HEK293 (cell line): ENCODE results near the gene CAMK1.

Source experiments
- CTCF ChIA-PET: fragments of 350-600 bp; formaldehyde crosslinking; extraction: SDS; loops from one replicate; lab custom pipeline; 2021; ENCODE audit warnings: antibody characterized with exemption; lab: Yijun Ruan, JAX
- POLR2A ChIA-PET: fragments of 300-600 bp; formaldehyde crosslinking; extraction: SDS; loops from one replicate; lab custom pipeline; 2020; ENCODE audit warnings: antibody characterized with exemption, inconsistent platforms; lab: Yijun Ruan, JAX
- H3K27ac ChIP-seq: fragments of 200-500 bp; sonication (Bioruptor generic); 2 replicates; pipeline ENCODE4 v1.5.1; 2014; ENCODE audit warnings: low read depth, low read length, control low read depth, inconsistent platforms; ENCODE audit errors: extremely low read depth
- H3K36me3 ChIP-seq, 2 experiments: fragments of 200-500 bp in 1 of 2; sonication (Bioruptor generic) in 1 of 2; 1 replicate in 1 of 2; 2 replicates in 1 of 2; pipeline ENCODE4 v1.5.1; 2014 to 2017; ENCODE audit warnings: inconsistent platforms in 2 of 2, low read length in 2 of 2; ENCODE audit not compliant: control insufficient read depth in 2 of 2, insufficient read depth in 1 of 2
- H3K4me1 ChIP-seq: fragments of 200-500 bp; sonication (Bioruptor generic); 2 replicates; pipeline ENCODE4 v1.5.1; 2014; ENCODE audit warnings: mild to moderate bottlenecking, low read length, inconsistent platforms; ENCODE audit not compliant: control insufficient read depth, insufficient read depth
- H3K4me3 ChIP-seq: 2 replicates; pipeline ENCODE4 v1.5.1; 2011; ENCODE audit warnings: low read depth, mild to moderate bottlenecking, control low read depth, low read length, moderate library complexity
- H3K9me3 ChIP-seq: fragments of 200-500 bp; sonication (Bioruptor generic); 2 replicates; pipeline ENCODE4 v1.5.1; 2014; ENCODE audit warnings: low read depth, low read length, inconsistent platforms; ENCODE audit not compliant: control insufficient read depth, insufficient read depth
- EGR2 ChIP-seq: fragments of 450-650 bp; formaldehyde crosslinking; IDR thresholded peaks from 2 replicates; pipeline ENCODE4 v1.5.1; 2016; ENCODE audit warnings: low read depth, missing biosample characterization, missing genetic modification characterization
- GLIS2 ChIP-seq: fragments of 450-650 bp; formaldehyde crosslinking; IDR thresholded peaks from 2 replicates; pipeline ENCODE4 v1.5.1; 2016; ENCODE audit warnings: missing biosample characterization, missing genetic modification characterization
- KLF10 ChIP-seq: fragments of 450-650 bp; IDR thresholded peaks from 2 replicates; pipeline ENCODE4 v1.5.1; 2018; ENCODE audit warnings: missing biosample characterization, mild to moderate bottlenecking, missing genetic modification characterization
- REST ChIP-seq: fragments of 450-650 bp; formaldehyde crosslinking; IDR thresholded peaks from 2 replicates; pipeline ENCODE4 v1.5.1; 2016; ENCODE audit warnings: missing biosample characterization, missing genetic modification characterization
- TSHZ1 ChIP-seq: fragments of 450-650 bp; formaldehyde crosslinking; IDR thresholded peaks from 2 replicates; pipeline ENCODE4 v1.5.1; 2016; ENCODE audit warnings: missing biosample characterization, missing genetic modification characterization, borderline replicate concordance
- ZBTB8A ChIP-seq: fragments of 450-650 bp; formaldehyde crosslinking; IDR thresholded peaks from 2 replicates; pipeline ENCODE4 v1.5.1; 2016; ENCODE audit warnings: missing biosample characterization, missing genetic modification characterization
- ZEB2 ChIP-seq: fragments of 450-650 bp; formaldehyde crosslinking; IDR thresholded peaks from 2 replicates; pipeline ENCODE4 v1.5.1; 2016; ENCODE audit warnings: missing biosample characterization, missing genetic modification characterization
- ZFHX2 ChIP-seq: fragments of 450-650 bp; formaldehyde crosslinking; conservative IDR thresholded peaks from 2 replicates; pipeline ENCODE4 v1.5.1; 2016; ENCODE audit warnings: missing biosample characterization, missing genetic modification characterization
- ZFP37 ChIP-seq: fragments of 450-650 bp; formaldehyde crosslinking; IDR thresholded peaks from 2 replicates; pipeline ENCODE4 v1.5.1; 2016; ENCODE audit warnings: missing biosample characterization, missing genetic modification characterization
- ZFP69B ChIP-seq: fragments of 450-650 bp; formaldehyde crosslinking; IDR thresholded peaks from 2 replicates; pipeline ENCODE4 v1.5.1; 2016; ENCODE audit warnings: missing biosample characterization, missing genetic modification characterization
- ZIC2 ChIP-seq: fragments of 450-650 bp; formaldehyde crosslinking; IDR thresholded peaks from 2 replicates; pipeline ENCODE4 v1.5.1; 2016; ENCODE audit warnings: missing biosample characterization, missing genetic modification characterization
- ZNF114 ChIP-seq: fragments of 450-650 bp; formaldehyde crosslinking; IDR thresholded peaks from 2 replicates; pipeline ENCODE4 v1.5.0; 2017; ENCODE audit warnings: missing biosample characterization, missing genetic modification characterization
- ZNF140 ChIP-seq: fragments of 450-650 bp; formaldehyde crosslinking; IDR thresholded peaks from 2 replicates; pipeline ENCODE4 v1.5.1; 2016; ENCODE audit warnings: missing biosample characterization, missing genetic modification characterization
- ZNF16 ChIP-seq: fragments of 450-650 bp; formaldehyde crosslinking; IDR thresholded peaks from 2 replicates; pipeline ENCODE4 v1.5.1; 2016; ENCODE audit warnings: low read depth, missing biosample characterization, missing genetic modification characterization
- ZNF18 ChIP-seq: fragments of 450-650 bp; formaldehyde crosslinking; IDR thresholded peaks from 2 replicates; pipeline ENCODE4 v1.5.1; 2016; ENCODE audit warnings: missing biosample characterization, missing genetic modification characterization
- ZNF223 ChIP-seq: fragments of 450-650 bp; formaldehyde crosslinking; IDR thresholded peaks from 2 replicates; pipeline ENCODE4 v1.5.1; 2016; ENCODE audit warnings: missing biosample characterization, missing genetic modification characterization
- ZNF274 ChIP-seq, 2 experiments: fragments of 200-500 bp in 1 of 2; fragments of 450-650 bp in 1 of 2; sonication (Bioruptor generic) in 1 of 2; formaldehyde crosslinking in 1 of 2; IDR thresholded peaks; 2 replicates each; pipeline versions ENCODE4 v1.5.1 to v1.6.1; 2014 to 2016; ENCODE audit warnings: borderline replicate concordance in 1 of 2, inconsistent platforms in 1 of 2, low read length in 1 of 2, missing biosample characterization in 1 of 2, missing genetic modification characterization in 1 of 2
- ZNF510 ChIP-seq: fragments of 450-650 bp; formaldehyde crosslinking; IDR thresholded peaks from 2 replicates; pipeline ENCODE4 v1.5.1; 2018; ENCODE audit warnings: mild to moderate bottlenecking, missing genetic modification characterization, missing biosample characterization; ENCODE audit not compliant: insufficient replicate concordance
- ZNF521 ChIP-seq: fragments of 450-650 bp; formaldehyde crosslinking; IDR thresholded peaks from 2 replicates; pipeline ENCODE4 v1.5.1; 2017; ENCODE audit warnings: missing biosample characterization, mild to moderate bottlenecking, missing genetic modification characterization
- ZNF548 ChIP-seq: fragments of 450-650 bp; formaldehyde crosslinking; IDR thresholded peaks from 2 replicates; pipeline ENCODE4 v1.5.1; 2016; ENCODE audit warnings: missing biosample characterization, missing genetic modification characterization
- ZNF558 ChIP-seq: fragments of 450-650 bp; formaldehyde crosslinking; IDR thresholded peaks from 2 replicates; pipeline ENCODE4 v1.5.1; 2016; ENCODE audit warnings: missing biosample characterization, missing genetic modification characterization
- ZNF560 ChIP-seq: fragments of 450-650 bp; formaldehyde crosslinking; IDR thresholded peaks from 2 replicates; pipeline ENCODE4 v1.5.1; 2017; ENCODE audit warnings: missing biosample characterization, missing genetic modification characterization, borderline replicate concordance
- ZNF596 ChIP-seq: fragments of 450-650 bp; IDR thresholded peaks from 2 replicates; pipeline ENCODE4 v1.5.0; 2018; ENCODE audit warnings: missing biosample characterization, mild to moderate bottlenecking, missing genetic modification characterization, moderate library complexity
- ZNF660 ChIP-seq: fragments of 450-650 bp; IDR thresholded peaks from 2 replicates; pipeline ENCODE4 v1.5.1; 2018; ENCODE audit warnings: missing biosample characterization, mild to moderate bottlenecking, missing genetic modification characterization

CAMK1 gene

GRCh38 chr3:9779075-9779593 is 9.4 kb upstream of the CAMK1 start (continued):
- TF ChIP-seq ZNF274 (IDR thresholded peaks at IDR 0.05; ENCODE audit: low read length) (no peak), ZNF274 (tag by site-specific recombination; IDR thresholded peaks at IDR 0.05; ENCODE audit: borderline replicate concordance) (no peak)

- no peaks in the 10 kb centered on the region for H3K9me3 ChIP-seq
- TF ChIP-seq ZBTB8A (tag by site-specific recombination): no peak
- no peak for TF ChIP-seq ZNF660 (tag by site-specific recombination)
- TF ChIP-seq ZIC2 (tag by site-specific recombination): peak; percentile 32; the same call in 1 of the 2 replicates
- TF ChIP-seq ZNF521: no peak
- TF ChIP-seq ZNF114: no peak
- TF ChIP-seq KLF10: no peak
- TF ChIP-seq ZNF510 (tag by site-specific recombination): no peak
- no peak for TF ChIP-seq GLIS2 (tag by site-specific recombination)
- TF ChIP-seq ZFHX2 (tag by site-specific recombination): peak; percentile 48; the same call in 1 of the 2 replicates
- 0 out of 2 replicates have a peak, but pooled peaks have one; percentile 22 for TF ChIP-seq EGR2 (tag by site-specific recombination)
- no peak for TF ChIP-seq ZNF596
- ChIA-PET POLR2A (interaction anchor here (0.6 kb wide), 1 partner anchor 9 kb away, joined by 3 read pairs; the partner anchor contains the start of gene CAMK1), CTCF (interaction anchor here (0.6 kb wide), 1 partner anchor 174 kb away, joined by 3 read pairs; the partner anchor contains the start of gene PRRT3)
- H3K4me1 ChIP-seq: no peaks in the 10 kb centered on the region
- no peak overlapping the region for H3K4me3 ChIP-seq
- H3K27ac ChIP-seq: no peak overlapping the region
- peaks cover 10 to 42% of the 10 kb centered on the region in 2 experiments; a peak in 2 of 3 replicates for H3K36me3 ChIP-seq
Measured at GRCh38 chr3:9778143-9779074, 8.7 kb upstream of the CAMK1 start.

GRCh38 chr3:9777694-9778021 is 7.9 kb upstream of the CAMK1 start:
- Histone ChIP-seq H3K36me3 (peaks cover 10 to 35% of the 10 kb centered on the region in 2 experiments; a peak in 2 of 3 replicates), H3K27ac (no peak overlapping the region), H3K9me3 (no peaks in the 10 kb centered on the region), H3K4me1 (no peaks in the 10 kb centered on the region), H3K4me3 (no peak overlapping the region)
- POLR2A ChIA-PET: no interaction called here
- TF ChIP-seq ZNF18 (tag by site-specific recombination) (no peak), TSHZ1 (no peak), ZNF16 (tag by site-specific recombination) (no peak), ZEB2 (no peak), ZNF140 (tag by site-specific recombination) (no peak), ZNF548 (tag by site-specific recombination) (no peak), ZNF274 (IDR thresholded peaks at IDR 0.05; ENCODE audit: low read length) (no peak), ZNF274 (tag by site-specific recombination; IDR thresholded peaks at IDR 0.05; ENCODE audit: borderline replicate concordance) (no peak), REST (tag by site-specific recombination) (no peak), ZFP37 (tag by site-specific recombination) (no peak), ZFP69B (tag by site-specific recombination) (no peak), ZNF558 (tag by site-specific recombination) (no peak), ZNF223 (tag by site-specific recombination) (no peak), ZNF560 (tag by site-specific recombination) (no peak)
- CTCF ChIA-PET: interaction anchor here (0.6 to 0.7 kb wide), 2 partner anchors 46 to 174 kb away, joined by 3 read pairs; partner anchors contain the start of genes BRPF1 and PRRT3
